HFF-Myc (cell line): ENCODE results near the gene BLOC1S3.

Source experiments
- DNase-seq: peaks from one replicate; pipeline ENCODE4 v3.0.0-alpha.2; 2011; ENCODE audit warnings: low read depth; ENCODE audit errors: extremely low read depth
- H3K4me3 ChIP-seq: replicated peaks from 2 replicates; pipeline ENCODE4 v1.5.1; 2011; ENCODE audit warnings: low read depth, mild to moderate bottlenecking, control low read depth, low read length
- TF ChIP-seq, protein P1 (sequence below): IDR thresholded peaks from 2 replicates; pipeline ENCODE4 v1.5.1; 2012; ENCODE audit warnings: mild to moderate bottlenecking, low read depth, low read length, control low read depth; ENCODE audit errors: missing control alignments

Gene BLOC1S3, protein sequence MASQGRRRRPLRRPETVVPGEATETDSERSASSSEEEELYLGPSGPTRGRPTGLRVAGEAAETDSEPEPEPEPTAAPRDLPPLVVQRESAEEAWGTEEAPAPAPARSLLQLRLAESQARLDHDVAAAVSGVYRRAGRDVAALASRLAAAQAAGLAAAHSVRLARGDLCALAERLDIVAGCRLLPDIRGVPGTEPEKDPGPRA

DNA sequence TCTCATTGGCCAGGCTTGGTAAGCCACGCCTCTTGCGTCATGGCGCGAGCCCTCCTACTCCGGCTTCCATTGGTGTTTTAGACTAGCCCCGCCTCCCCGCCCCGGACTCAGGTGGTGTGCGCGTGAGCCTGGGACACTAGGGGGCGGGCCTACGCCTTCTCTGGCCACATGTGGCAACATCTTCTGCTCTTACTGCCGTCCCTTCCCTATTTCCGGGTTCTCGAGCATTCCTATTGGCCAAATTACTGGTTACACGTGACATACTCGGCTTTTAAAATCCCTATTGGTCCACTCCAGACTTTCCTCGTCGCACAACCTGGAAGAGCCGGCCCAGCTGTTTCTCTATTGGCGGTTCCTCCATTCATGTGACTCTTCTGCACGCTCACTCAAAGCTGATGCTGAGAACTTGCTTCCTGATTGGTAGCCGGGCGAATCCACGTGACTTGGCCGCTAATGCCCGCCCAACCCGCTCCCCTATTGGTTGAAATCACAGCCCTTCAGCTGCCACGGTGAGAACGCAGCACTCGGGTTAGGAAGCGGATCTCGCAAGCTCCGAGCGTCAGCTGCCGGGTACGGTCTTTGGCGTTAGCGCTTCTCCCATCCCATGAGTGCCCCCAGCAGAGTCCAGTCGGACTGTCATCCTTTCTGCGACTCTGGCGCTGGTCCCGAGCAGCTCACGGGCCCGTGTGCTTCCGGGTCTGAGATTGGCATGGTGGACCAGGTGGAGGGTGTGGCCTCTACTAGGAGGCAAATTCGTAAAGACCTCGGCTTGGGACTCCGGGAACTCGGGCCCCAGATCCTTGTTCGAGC is at the start of gene BLOC1S3:
Gene BLOC1S3, plus strand, starts transcription at position 523 of the 810 bp plus-strand sequence. CDS start 513 bp downstream, outside the sequence.
- DNase-seq: peak; percentile 100
- TF ChIP-seq, protein P1, sequence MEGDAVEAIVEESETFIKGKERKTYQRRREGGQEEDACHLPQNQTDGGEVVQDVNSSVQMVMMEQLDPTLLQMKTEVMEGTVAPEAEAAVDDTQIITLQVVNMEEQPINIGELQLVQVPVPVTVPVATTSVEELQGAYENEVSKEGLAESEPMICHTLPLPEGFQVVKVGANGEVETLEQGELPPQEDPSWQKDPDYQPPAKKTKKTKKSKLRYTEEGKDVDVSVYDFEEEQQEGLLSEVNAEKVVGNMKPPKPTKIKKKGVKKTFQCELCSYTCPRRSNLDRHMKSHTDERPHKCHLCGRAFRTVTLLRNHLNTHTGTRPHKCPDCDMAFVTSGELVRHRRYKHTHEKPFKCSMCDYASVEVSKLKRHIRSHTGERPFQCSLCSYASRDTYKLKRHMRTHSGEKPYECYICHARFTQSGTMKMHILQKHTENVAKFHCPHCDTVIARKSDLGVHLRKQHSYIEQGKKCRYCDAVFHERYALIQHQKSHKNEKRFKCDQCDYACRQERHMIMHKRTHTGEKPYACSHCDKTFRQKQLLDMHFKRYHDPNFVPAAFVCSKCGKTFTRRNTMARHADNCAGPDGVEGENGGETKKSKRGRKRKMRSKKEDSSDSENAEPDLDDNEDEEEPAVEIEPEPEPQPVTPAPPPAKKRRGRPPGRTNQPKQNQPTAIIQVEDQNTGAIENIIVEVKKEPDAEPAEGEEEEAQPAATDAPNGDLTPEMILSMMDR: peak; percentile 46

DNA sequence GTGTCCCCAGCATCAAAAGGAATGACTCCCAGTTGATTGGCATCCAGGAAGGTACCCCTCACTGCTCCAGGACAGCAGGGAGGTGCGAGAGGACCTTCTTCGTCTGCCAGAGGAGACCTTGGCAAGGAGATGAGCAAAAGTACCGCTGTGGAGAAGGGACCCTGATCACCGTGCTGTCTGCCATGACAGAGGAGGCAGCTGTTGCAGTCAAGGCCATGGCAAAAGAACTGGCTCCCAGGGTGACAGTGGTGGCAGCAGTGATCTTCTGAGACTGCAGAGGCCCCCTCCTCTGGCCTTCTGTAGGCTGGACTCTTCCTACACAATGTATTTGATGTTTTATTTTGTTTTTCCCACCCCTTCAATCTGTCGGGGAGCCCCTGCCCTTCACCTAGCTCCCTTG is 49.8 kb upstream of the BLOC1S3 start:
- TF ChIP-seq, protein P1: no peak
- H3K4me3 ChIP-seq: no peak overlapping the region
- DNase-seq: no peak

More for the DNA sequence above, at the start of gene BLOC1S3:
- peak within 1 kb of the TSS; percentile 95 for H3K4me3 ChIP-seq

DNA sequence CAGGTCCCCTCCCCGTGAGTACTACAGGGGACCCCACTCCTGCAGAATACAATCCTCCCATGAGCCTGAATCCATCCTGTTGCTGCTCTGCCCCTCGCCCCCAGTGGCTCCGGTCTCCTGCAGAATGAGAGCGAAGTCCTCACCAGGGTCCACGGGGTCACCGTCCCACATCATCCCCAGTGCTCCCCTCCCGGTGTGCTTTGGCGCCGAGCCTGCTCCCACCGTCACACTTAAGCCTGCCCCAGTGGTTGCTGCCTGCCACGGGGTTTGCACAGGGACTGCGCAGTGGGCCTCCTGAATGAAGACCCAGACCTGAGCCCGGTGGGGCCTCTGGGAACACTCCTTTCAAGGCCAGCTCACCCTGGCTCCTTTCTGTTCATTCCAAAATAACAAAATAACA is 48.3 kb upstream of the BLOC1S3 start:
- no peak overlapping the region for H3K4me3 ChIP-seq
- TF ChIP-seq, protein P1: no peak
- DNase-seq: no peak

DNA sequence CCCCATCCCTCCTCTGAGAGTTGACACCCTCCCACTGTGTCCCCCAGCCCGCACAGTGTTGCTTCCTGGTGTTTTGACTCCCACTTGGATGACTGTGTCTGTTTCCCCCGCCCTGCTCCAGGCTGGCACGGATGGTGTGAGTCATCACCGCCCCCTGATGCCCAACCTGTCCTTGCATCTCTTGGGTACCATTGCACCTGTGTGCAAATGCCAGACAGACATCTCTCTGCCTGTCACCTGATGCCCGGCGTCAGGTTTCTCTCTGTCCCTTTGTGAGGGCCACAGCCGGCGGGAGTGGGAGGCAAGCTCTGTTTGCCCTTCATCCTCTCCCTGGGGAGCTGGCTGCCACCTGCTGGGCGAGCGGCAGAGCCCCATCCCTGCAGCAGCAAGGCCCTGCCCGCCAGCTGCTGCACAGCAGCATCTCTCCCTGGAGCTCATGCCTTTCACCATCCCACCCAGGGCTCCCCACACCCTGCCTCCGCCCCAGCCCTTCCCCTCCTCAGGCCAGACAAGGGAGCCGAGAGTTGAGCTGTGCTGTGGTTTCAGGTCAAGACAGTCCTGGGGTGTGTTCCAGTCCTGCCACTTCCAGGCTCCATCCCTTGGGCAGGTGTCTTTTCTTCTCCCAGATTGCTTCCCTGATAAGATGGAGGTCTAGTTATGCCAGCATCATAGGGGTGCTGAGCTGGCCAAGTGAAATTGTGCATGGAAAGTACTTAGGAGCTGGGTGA is 47.5 kb upstream of the BLOC1S3 start:
- TF ChIP-seq, protein P1: peak; percentile 31
- DNase-seq: no peak
- no peak overlapping the region for H3K4me3 ChIP-seq

DNA sequence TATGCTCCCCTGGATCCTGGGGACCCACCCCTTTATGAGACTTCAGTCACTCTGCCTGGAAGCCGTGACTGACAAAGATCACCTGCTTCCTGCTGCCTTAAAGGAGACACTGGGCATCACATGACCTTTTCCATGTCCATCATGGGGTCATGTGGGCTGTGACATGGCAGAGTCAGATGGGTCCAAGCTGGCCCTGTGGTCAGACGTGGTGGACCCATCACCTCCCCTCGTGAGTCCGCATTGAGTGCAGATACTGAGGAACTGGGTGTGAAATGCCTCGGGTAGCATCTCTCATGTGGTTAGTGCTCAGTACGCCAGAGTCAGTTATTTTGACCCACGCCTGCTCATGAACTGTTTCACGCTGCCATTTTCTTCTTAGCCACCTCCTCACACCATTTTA is 44.9 kb upstream of the BLOC1S3 start:
- TF ChIP-seq, protein P1: no peak
- no peak for DNase-seq
- H3K4me3 ChIP-seq: no peak overlapping the region

DNA sequence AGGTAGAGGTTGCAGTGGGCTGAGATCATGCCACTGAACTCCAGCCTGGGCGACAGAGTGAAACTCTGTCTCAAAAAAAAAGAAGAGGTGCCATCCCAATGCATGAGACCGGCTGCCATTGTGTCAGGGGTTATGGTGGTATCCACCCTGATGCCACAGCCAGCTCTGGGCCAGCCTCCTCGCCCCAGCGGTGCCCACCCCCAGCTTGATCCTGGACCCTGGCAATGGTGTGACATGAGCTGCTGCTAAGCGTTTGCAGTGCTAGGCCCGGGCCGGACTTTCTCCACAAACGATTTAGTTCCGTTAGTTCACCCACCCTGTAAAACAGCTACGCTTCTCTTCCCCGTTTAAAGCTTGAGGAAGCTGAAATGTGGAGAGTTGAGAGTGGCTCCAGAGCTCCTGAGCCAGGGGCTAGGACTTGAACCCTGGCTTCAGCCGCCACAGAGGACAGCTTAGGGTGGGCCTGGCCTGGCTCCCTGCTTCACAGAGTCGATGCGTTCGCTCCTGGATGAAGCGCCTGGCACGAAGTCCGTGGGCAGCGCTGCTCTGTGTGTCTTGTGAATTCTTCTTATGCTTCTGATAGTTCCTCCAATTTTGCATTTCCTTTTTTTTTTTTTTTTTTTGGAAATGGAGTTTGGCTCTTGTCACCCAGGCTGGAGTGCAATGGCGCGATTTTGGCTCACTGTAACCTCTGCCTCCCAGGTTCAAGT is 43.3 kb upstream of the BLOC1S3 start:
- no peak overlapping the region for H3K4me3 ChIP-seq
- TF ChIP-seq, protein P1: no peak
- DNase-seq: no peak
